Measurements from ENCODE around the gene PPP4R4.

The PPP4R4 gene

GRCh38 chr14:94138251-94138650 lies 35.9 kb upstream of the PPP4R4 start:
- TF ChIP-seq CTCF (IDR thresholded peaks at IDR 0.05; ENCODE audit: control insufficient read depth, extremely low read depth, insufficient read depth), result no peak
- no peak for DNase-seq (ENCODE audit: low read depth)
- H3K4me3 ChIP-seq (ENCODE audit: low read depth, low read length), result no peak overlapping the region

- no peak for DNase-seq (ENCODE audit: low read depth)
- no peak for TF ChIP-seq CTCF (IDR thresholded peaks at IDR 0.05; ENCODE audit: control insufficient read depth, extremely low read depth, insufficient read depth)
Observed at GRCh38 chr14:94139006-94139405, 35.1 kb upstream of the PPP4R4 start.

GRCh38 chr14:94139421-94139820 lies 34.7 kb upstream of the PPP4R4 start:
- no peak for TF ChIP-seq CTCF (IDR thresholded peaks at IDR 0.05; ENCODE audit: control insufficient read depth, extremely low read depth, insufficient read depth)

More at GRCh38 chr14:94139006-94139405, 35.1 kb upstream of the PPP4R4 start:
- no peak overlapping the region for H3K4me3 ChIP-seq (ENCODE audit: low read depth, low read length)

GRCh38 chr14:94142247-94142646 lies 31.9 kb upstream of the PPP4R4 start:
- no peak overlapping the region for H3K4me3 ChIP-seq (ENCODE audit: low read depth, low read length)
- DNase-seq (ENCODE audit: low read depth), result no peak
- TF ChIP-seq CTCF (IDR thresholded peaks at IDR 0.05; ENCODE audit: control insufficient read depth, extremely low read depth, insufficient read depth), result no peak

More at GRCh38 chr14:94139421-94139820, 34.7 kb upstream of the PPP4R4 start:
- DNase-seq (ENCODE audit: low read depth), result no peak
- no peak overlapping the region for H3K4me3 ChIP-seq (ENCODE audit: low read depth, low read length)

GRCh38 chr14:94142836-94143235 lies 31.3 kb upstream of the PPP4R4 start:
- no peak for TF ChIP-seq CTCF (IDR thresholded peaks at IDR 0.05; ENCODE audit: control insufficient read depth, extremely low read depth, insufficient read depth)
- no peak overlapping the region for H3K4me3 ChIP-seq (ENCODE audit: low read depth, low read length)
- no peak for DNase-seq (ENCODE audit: low read depth)

GRCh38 chr14:94143239-94143638 lies 30.9 kb upstream of the PPP4R4 start:
- TF ChIP-seq CTCF (IDR thresholded peaks at IDR 0.05; ENCODE audit: control insufficient read depth, extremely low read depth, insufficient read depth), result peak; percentile 28
- H3K4me3 ChIP-seq (ENCODE audit: low read depth, low read length), result no peak overlapping the region
- DNase-seq (ENCODE audit: low read depth), result no peak

- H3K4me3 ChIP-seq (ENCODE audit: low read depth, low read length), result no peak overlapping the region
- no peak for DNase-seq (ENCODE audit: low read depth)
- TF ChIP-seq CTCF (IDR thresholded peaks at IDR 0.05; ENCODE audit: control insufficient read depth, extremely low read depth, insufficient read depth), result no peak
Observed at GRCh38 chr14:94143711-94144110, 30.4 kb upstream of the PPP4R4 start.

All from LNCaP clone FGC (cell line).